GM10266 (cell line): ENCODE data around the gene WWC1.

Experiments used
- DNase-seq: peaks from one replicate; pipeline ENCODE4 v3.0.0; 2012; ENCODE audit errors: extremely low spot score
- TF ChIP-seq, protein P1 (sequence below): IDR thresholded peaks from 2 replicates; pipeline ENCODE4 v1.5.1; 2012; ENCODE audit warnings: mild to moderate bottlenecking, low read depth; ENCODE audit not compliant: control insufficient read depth, insufficient read depth; ENCODE audit errors: missing control alignments

WWC1 gene

DNA sequence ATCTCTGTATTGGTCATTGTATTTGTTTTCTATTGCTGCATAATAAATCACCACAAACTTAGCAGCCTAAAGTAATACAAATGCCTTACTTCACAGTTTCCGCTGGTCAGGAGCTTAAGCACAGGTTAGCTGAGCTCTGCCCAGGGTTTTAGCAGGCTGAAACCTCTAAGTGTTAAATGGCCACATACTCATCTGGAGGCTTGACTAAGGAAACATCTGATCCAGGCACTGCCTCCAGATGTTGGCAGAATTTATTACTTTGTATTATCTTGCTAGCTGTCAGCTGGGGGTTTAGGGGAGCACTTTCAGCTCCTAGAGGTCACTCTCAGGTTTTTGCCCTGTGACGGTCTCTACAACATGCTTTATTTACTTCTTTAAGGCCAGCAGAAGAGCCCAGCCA is 171.6 kb downstream of the WWC1 start:
- TF ChIP-seq, protein P1, sequence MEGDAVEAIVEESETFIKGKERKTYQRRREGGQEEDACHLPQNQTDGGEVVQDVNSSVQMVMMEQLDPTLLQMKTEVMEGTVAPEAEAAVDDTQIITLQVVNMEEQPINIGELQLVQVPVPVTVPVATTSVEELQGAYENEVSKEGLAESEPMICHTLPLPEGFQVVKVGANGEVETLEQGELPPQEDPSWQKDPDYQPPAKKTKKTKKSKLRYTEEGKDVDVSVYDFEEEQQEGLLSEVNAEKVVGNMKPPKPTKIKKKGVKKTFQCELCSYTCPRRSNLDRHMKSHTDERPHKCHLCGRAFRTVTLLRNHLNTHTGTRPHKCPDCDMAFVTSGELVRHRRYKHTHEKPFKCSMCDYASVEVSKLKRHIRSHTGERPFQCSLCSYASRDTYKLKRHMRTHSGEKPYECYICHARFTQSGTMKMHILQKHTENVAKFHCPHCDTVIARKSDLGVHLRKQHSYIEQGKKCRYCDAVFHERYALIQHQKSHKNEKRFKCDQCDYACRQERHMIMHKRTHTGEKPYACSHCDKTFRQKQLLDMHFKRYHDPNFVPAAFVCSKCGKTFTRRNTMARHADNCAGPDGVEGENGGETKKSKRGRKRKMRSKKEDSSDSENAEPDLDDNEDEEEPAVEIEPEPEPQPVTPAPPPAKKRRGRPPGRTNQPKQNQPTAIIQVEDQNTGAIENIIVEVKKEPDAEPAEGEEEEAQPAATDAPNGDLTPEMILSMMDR = no peak
- DNase-seq = no peak

DNA sequence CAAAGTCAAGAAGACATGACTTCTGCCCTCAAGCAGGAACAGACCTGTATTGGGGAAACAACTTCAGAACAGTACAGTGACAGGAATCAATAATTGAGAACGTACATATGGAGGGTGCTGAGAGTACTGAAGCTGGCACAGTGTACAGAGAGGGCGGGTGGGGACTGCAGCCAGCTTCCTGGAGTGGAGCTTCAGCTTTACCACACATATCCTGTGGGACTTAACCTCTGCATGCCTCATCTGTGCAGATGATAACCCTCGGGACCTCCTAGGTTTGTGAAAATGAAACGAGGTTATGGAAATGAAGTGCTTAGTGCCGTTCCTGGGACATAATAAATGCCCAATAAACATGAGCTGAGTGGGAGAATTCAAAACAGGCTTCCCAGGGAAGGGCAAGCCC is 172.8 kb downstream of the WWC1 start:
- TF ChIP-seq, protein P1 = no peak
- no peak for DNase-seq

DNA sequence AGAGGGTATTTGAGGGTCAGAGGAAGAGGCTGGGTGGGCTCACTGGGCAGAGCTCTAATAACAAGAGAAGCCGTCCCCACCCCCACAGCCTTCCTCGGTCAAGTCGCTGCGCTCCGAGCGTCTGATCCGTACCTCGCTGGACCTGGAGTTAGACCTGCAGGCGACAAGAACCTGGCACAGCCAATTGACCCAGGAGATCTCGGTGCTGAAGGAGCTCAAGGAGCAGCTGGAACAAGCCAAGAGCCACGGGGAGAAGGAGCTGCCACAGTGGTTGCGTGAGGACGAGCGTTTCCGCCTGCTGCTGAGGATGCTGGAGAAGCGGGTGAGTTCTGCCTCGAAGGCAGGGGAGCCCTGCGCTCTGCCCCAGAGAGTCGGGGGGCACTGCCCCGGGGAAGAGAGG is 173.2 kb downstream of the WWC1 start:
- no peak for DNase-seq
- TF ChIP-seq, protein P1 = no peak

DNA sequence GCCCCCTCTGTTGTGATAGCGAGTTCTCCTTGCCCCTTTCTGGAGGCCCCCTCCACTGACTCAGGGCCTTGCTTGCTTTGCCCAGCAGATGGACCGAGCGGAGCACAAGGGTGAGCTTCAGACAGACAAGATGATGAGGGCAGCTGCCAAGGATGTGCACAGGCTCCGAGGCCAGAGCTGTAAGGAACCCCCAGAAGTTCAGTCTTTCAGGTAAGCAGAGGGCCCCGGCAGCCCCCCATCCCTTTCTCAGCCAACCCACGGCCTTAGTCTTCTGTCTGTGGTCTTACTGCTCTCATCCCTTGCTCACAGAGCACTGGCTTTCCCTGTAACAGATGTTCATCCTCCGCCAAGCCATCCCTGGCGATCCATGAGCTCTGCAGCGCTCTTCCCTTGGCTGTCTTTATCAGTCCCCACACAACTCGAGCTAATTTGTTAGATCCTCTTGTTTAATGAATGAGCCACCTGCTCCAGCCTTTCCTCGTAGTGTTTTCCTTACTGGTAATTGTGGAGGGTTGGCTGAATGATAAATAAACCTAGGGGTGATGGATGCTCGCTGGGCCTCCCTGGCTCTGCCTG is 176.4 kb downstream of the WWC1 start:
- DNase-seq = no peak
- TF ChIP-seq, protein P1 = no peak

DNA sequence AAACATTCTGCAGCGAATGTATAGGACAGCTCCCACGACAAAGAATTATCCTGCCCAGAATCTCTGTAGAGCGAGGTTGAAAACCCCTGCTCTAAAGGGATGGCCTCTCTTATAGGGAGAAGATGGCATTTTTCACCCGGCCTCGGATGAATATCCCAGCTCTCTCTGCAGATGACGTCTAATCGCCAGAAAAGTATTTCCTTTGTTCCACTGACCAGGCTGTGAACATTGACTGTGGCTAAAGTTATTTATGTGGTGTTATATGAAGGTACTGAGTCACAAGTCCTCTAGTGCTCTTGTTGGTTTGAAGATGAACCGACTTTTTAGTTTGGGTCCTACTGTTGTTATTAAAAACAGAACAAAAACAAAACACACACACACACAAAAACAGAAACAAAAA is 177.4 kb downstream of the WWC1 start:
- DNase-seq = no peak

DNA sequence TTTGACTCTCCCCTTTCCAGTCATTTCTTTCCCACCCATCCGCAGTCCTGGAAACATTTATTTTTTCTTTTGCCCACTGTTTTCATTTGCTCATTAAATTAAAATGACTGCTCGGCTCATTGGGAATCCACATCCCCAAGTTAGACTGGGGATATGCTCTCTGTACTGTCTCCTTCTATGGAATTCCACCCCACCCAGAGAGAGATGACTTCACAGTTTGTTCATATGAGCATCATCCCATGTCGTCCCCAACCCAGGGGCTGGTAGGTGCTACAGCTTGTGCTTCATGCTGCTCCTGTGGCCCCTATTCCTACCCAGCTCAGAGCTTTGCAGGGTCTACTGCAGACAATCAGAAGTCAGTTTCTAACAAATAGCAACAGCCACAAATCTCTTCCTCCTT is 178.4 kb downstream of the WWC1 start:
- no peak for DNase-seq
- TF ChIP-seq, protein P1 = no peak

More for the DNA sequence above, 177.4 kb downstream of the WWC1 start:
- TF ChIP-seq, protein P1 = no peak

DNA sequence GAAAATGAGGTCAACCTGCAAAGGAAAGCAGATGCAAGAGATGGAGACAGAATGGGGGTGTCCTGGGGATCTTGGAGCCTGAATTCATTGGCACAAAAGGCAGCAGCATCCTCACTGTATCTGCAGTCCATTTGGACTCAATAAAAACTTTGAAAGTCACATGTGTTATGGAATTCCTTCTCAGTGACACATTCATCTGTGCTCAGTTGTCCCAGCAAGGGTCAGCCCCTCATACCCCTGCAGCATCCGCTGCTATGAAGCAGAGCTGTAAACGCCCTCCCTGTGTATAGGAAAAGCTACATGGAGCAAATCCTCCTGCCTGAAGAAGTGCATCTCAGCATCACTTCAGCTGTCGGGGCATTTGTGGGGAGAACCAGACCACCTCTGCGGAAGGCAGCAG is 180.3 kb downstream of the WWC1 start:
- no peak for DNase-seq

More for the DNA sequence above, 180.3 kb downstream of the WWC1 start:
- TF ChIP-seq, protein P1 = no peak
